Suppressor macrophage (primary cell): ENCODE measurements around the gene IGSF22.

Experiments
- DNase-seq, 4 experiments: peaks; one replicate each; pipeline ENCODE4 v3.0.0-alpha.2; 2020 to 2022

Gene IGSF22

GRCh38 chr11:18743900-18744514 lies 18.0 kb upstream of the IGSF22 start:
- DNase-seq, result no peak

- DNase-seq, result no peak
Observed at GRCh38 chr11:18743365-18743764, 17.4 kb upstream of the IGSF22 start.

GRCh38 chr11:18741783-18742182 lies 15.8 kb upstream of the IGSF22 start:
- DNase-seq, result no peak

GRCh38 chr11:18739685-18740084 lies 13.7 kb upstream of the IGSF22 start:
- no peak for DNase-seq

- DNase-seq, result no peak
Observed at GRCh38 chr11:18737642-18738041, 11.7 kb upstream of the IGSF22 start.

- no peak for DNase-seq
Observed at GRCh38 chr11:18736590-18737148, 10.7 kb upstream of the IGSF22 start.

- no peak for DNase-seq
Observed at GRCh38 chr11:18733202-18733601, 7.2 kb upstream of the IGSF22 start.

- DNase-seq, result peak; percentile 56 to 75 (median 63)
Observed at GRCh38 chr11:18731949-18732821, 6.2 kb upstream of the IGSF22 start.

- DNase-seq, result no peak
Observed at GRCh38 chr11:18731441-18731840, 5.5 kb upstream of the IGSF22 start.

GRCh38 chr11:18730020-18730419 lies 4.0 kb upstream of the IGSF22 start:
- no peak for DNase-seq

GRCh38 chr11:18729426-18729825 lies 3.4 kb upstream of the IGSF22 start:
- DNase-seq, result no peak

- DNase-seq, result no peak
Observed at GRCh38 chr11:18728658-18729057, 2.7 kb upstream of the IGSF22 start.

GRCh38 chr11:18727479-18728236 lies 1.7 kb upstream of the IGSF22 start:
- DNase-seq, result peak; percentile 47 to 63 (median 56)

GRCh38 chr11:18723991-18724390 lies 2.0 kb downstream of the IGSF22 start:
- no peak for DNase-seq

- no peak for DNase-seq
Observed at GRCh38 chr11:18722293-18722637, 3.7 kb downstream of the IGSF22 start.

GRCh38 chr11:18721561-18722292 lies 4.3 kb downstream of the IGSF22 start:
- DNase-seq, result peak; percentile 63 to 74 (median 70)

GRCh38 chr11:18720808-18721560 lies 5.0 kb downstream of the IGSF22 start:
- peak; percentile 21 to 65 (median 38) for DNase-seq

- no peak for DNase-seq
Observed at GRCh38 chr11:18720091-18720807, 5.7 kb downstream of the IGSF22 start.

- DNase-seq, result no peak
Observed at GRCh38 chr11:18715476-18715875, 10.5 kb downstream of the IGSF22 start.

- DNase-seq, result no peak
Observed at GRCh38 chr11:18714443-18714780, 11.6 kb downstream of the IGSF22 start.
